ENCODE results near the gene NCS1. TPM values are rescaled to one million over a fixed set of nuclear protein-coding genes. Genes with fewer than 3 reads are reported as not detected.

NCS1 gene
- total and polyA plus RNA-seq, 2 of the 8 experiments (the other 6 are each of a cell fraction or from before 2014, with no cell fraction given) = 34.7 to 47.6 TPM

DNA sequence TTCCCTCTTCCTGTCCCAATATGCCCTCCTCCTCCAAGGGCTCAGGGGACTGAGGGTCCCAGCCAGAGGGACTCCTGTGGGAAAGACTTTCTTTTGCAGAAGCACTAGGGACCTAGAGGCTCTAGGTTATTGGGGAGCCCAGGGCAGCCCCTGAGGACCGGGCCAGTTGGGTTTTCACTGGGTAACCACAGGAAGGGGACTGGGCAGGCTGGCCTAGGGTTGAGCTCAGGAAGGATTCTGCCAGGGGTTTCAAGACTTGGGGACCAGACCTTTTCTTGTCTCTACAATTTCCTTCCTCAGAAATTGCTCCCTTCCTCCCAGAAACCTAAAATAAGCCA, 69.0 kb downstream of the NCS1 start:
- WGBS, 2 experiments (ENCODE audit: extremely low coverage in 1 of 2, insufficient coverage in 1 of 2, insufficient read length in 1 of 2, insufficient replicate concordance in 2 of 2, low coverage in 1 of 2, low lambda C conversion rate in 2 of 2, missing lambda C conversion rate in 1 of 2) = 58% methylated on average over 1 of the region's 1 CpG; no CpG with 5 or more reads in 1 of the 2 experiments
- Histone ChIP-seq H3K9me3 (ENCODE audit: insufficient read depth in 2 of 2, low read depth in 1 of 2, low read length in 1 of 2) (no peaks in the 10 kb centered on the region), H3K23ac (ENCODE audit: insufficient read length) (no peak overlapping the region), H3K4me1 (replicated peaks in 1 of 4; ENCODE audit: control insufficient read depth in 3 of 4, insufficient read depth in 4 of 4, low read length in 3 of 4) (peaks cover 0 to 12% (median 4%) of the 10 kb centered on the region in 4 experiments; a peak in 4 of 7 replicates), H3K79me1 (ENCODE audit: low read depth, low read length) (no peaks in the 10 kb centered on the region), H4K20me1 (replicated peaks in 1 of 2; ENCODE audit: control insufficient read depth in 1 of 2, insufficient read depth in 2 of 2, low read length in 2 of 2) (no peaks in the 10 kb centered on the region), H4K8ac (ENCODE audit: extremely low read depth, insufficient read depth, low read length) (no peak overlapping the region), H3K4ac (replicated peaks; ENCODE audit: insufficient read length, low read depth, low read length) (no peak overlapping the region), H3K27me3 (replicated peaks in 1 of 4; ENCODE audit: control insufficient read depth in 3 of 4, extremely low read depth in 1 of 4, insufficient read depth in 3 of 4, low read length in 3 of 4) (peaks cover 0 to 4% (median 0%) of the 10 kb centered on the region in 4 experiments; a peak in 2 of 7 replicates), H2BK120ac (replicated peaks; ENCODE audit: low read depth, low read length) (no peak overlapping the region), H3K79me2 (ENCODE audit: control insufficient read depth in 1 of 2, insufficient read depth in 2 of 2, low read length in 2 of 2) (no peaks in the 10 kb centered on the region), H2BK12ac (ENCODE audit: low read depth, low read length) (no peak overlapping the region), H2AK5ac (ENCODE audit: low read depth, low read length) (no peak overlapping the region), H2BK15ac (ENCODE audit: low read length) (no peak overlapping the region; the same call in 1 of the 2 replicates), H3K23me2 (ENCODE audit: low read depth, low read length) (no peaks in the 10 kb centered on the region; the same call in 1 of the 2 replicates), H3K27ac (ENCODE audit: low read depth, low read length) (no peak overlapping the region), H2BK20ac (ENCODE audit: low read length) (no peak overlapping the region), H2AFZ (ENCODE audit: low read length) (0 out of 2 replicates have a peak overlapping the region, but pooled peaks have one; percentile 26), H3K36me3 (ENCODE audit: control insufficient read depth in 2 of 4, insufficient read depth in 4 of 4, low read length in 3 of 4) (no peaks in the 10 kb centered on the region), H4K91ac (replicated peaks; ENCODE audit: insufficient read length, low read length) (no peak overlapping the region), H2BK5ac (ENCODE audit: low read depth, low read length) (no peak overlapping the region), H3K9ac (replicated peaks in 1 of 4; ENCODE audit: extremely low read depth in 1 of 4, low read depth in 3 of 4, low read length in 3 of 4) (no peak overlapping the region), H3K4me2 (ENCODE audit: insufficient read depth in 1 of 2, low read depth in 2 of 2, low read length in 2 of 2) (no peak overlapping the region), H3K4me3 (ENCODE audit: extremely low read depth in 1 of 4, insufficient read depth in 2 of 4, low read depth in 3 of 4, low read length in 4 of 4) (no peak overlapping the region), H4K5ac (ENCODE audit: insufficient read length, low read depth, low read length) (no peak overlapping the region), H3K56ac (replicated peaks; ENCODE audit: insufficient read length, low read depth, low read length) (no peak overlapping the region), H3K14ac (ENCODE audit: insufficient read length) (no peak overlapping the region), H3K18ac (ENCODE audit: extremely low read depth, low read length) (no peak overlapping the region)
- TF ChIP-seq POU5F1 (IDR thresholded peaks at IDR 0.05; ENCODE audit: low read depth, low read length) = no peak
- TF ChIP-seq CREB1 (IDR thresholded peaks at IDR 0.05) = no peak
- no peak for TF ChIP-seq BCL11A (IDR thresholded peaks at IDR 0.05; ENCODE audit: low read depth in 2 of 2, low read length in 2 of 2)
- TF ChIP-seq KDM5A (IDR thresholded peaks at IDR 0.05; ENCODE audit: low read length) = no peak
- TF ChIP-seq EP300 (IDR thresholded peaks at IDR 0.05; ENCODE audit: borderline replicate concordance in 1 of 2, low read depth in 2 of 2, low read length in 2 of 2) = no peak
- no peak for TF ChIP-seq BRCA1 (IDR thresholded peaks at IDR 0.05; ENCODE audit: low read depth, low read length)
- TF ChIP-seq CHD1 (IDR thresholded peaks at IDR 0.05; ENCODE audit: low read depth, low read length) = no peak
- TF ChIP-seq SIN3A (conservative IDR thresholded peaks at IDR 0.05 in 1 of 2, IDR thresholded peaks at IDR 0.05 in 1 of 2; ENCODE audit: low read depth in 1 of 2, low read length in 2 of 2) = no peak
- ChIA-PET POLR2A (ENCODE audit: partially characterized antibody) (interaction anchor here (1.0 to 1.3 kb wide), 3 partner anchors 24 to 130 kb away, joined by 3 to 4 read pairs (median 4); partner anchors contain the start of gene HMCN2), CTCF (ENCODE audit: partially characterized antibody) (interaction anchor here (0.9 to 10.0 kb wide), 17 partner anchors 10 to 241 kb away, joined by 3 to 63 read pairs (median 7); no protein-coding TSS in a partner anchor)
- DNase-seq (ENCODE audit: low read depth in 1 of 2, low spot score in 2 of 2) (no peak), FAIRE-seq (no peak)

Data from H1 (cell line).